ENCODE data around the gene PKN3.
A peak's percentile ranks its signal among the peaks of the same experiment; 100 is the strongest.

PKN3 gene

GRCh38 chr9:128715436-128715750, 13.1 kb downstream of the PKN3 start:
- DNase-seq (ENCODE audit: low read depth in 1 of 2, low spot score in 1 of 2): no peak

GRCh38 chr9:128716581-128717254, 14.4 kb downstream of the PKN3 start:
- no peak for DNase-seq (ENCODE audit: low read depth in 1 of 2, low spot score in 1 of 2)

- no peak for DNase-seq (ENCODE audit: low read depth in 1 of 2, low spot score in 1 of 2)
These were observed 15.7 kb downstream of the PKN3 start for GRCh38 chr9:128718047-128718446.

GRCh38 chr9:128718475-128718874, 16.2 kb downstream of the PKN3 start:
- DNase-seq (ENCODE audit: low read depth in 1 of 2, low spot score in 1 of 2): no peak

GRCh38 chr9:128719919-128720605, 17.8 kb downstream of the PKN3 start:
- DNase-seq (ENCODE audit: low read depth in 1 of 2, low spot score in 1 of 2): no peak

- DNase-seq (ENCODE audit: low read depth in 1 of 2, low spot score in 1 of 2): no peak
These were observed 18.7 kb downstream of the PKN3 start for GRCh38 chr9:128720841-128721486.

- no peak for DNase-seq (ENCODE audit: low read depth in 1 of 2, low spot score in 1 of 2)
These were observed 19.2 kb downstream of the PKN3 start for GRCh38 chr9:128721487-128722010.

- no peak for DNase-seq (ENCODE audit: low read depth in 1 of 2, low spot score in 1 of 2)
These were observed 20.4 kb downstream of the PKN3 start for GRCh38 chr9:128722380-128723351.

GRCh38 chr9:128723352-128723865, 21.1 kb downstream of the PKN3 start:
- DNase-seq (ENCODE audit: low read depth in 1 of 2, low spot score in 1 of 2): no peak

- DNase-seq (ENCODE audit: low read depth in 1 of 2, low spot score in 1 of 2): peak; percentile 96 to 98
These were observed 21.8 kb downstream of the PKN3 start, which contains the start of gene ZDHHC12 for GRCh38 chr9:128723866-128724743. Gene ZDHHC12 (minus strand): TSS chr9:128724127. CDS start chr9:128724093, 34 bp downstream.

- DNase-seq (ENCODE audit: low read depth in 1 of 2, low spot score in 1 of 2): no peak
These were observed 22.5 kb downstream of the PKN3 start for GRCh38 chr9:128724744-128725211.

GRCh38 chr9:128727640-128728248, 25.4 kb downstream of the PKN3 start:
- DNase-seq (ENCODE audit: low read depth in 1 of 2, low spot score in 1 of 2): no peak

- DNase-seq (ENCODE audit: low read depth in 1 of 2, low spot score in 1 of 2): no peak
These were observed 26.0 kb downstream of the PKN3 start for GRCh38 chr9:128728298-128728697.

- DNase-seq (ENCODE audit: low read depth in 1 of 2, low spot score in 1 of 2): no peak
These were observed 27.0 kb downstream of the PKN3 start for GRCh38 chr9:128729302-128729701.

GRCh38 chr9:128729766-128730517, 27.6 kb downstream of the PKN3 start:
- DNase-seq (ENCODE audit: low read depth in 1 of 2, low spot score in 1 of 2): no peak

- no peak for DNase-seq (ENCODE audit: low read depth in 1 of 2, low spot score in 1 of 2)
These were observed 28.8 kb downstream of the PKN3 start for GRCh38 chr9:128731093-128731492.

- no peak for DNase-seq (ENCODE audit: low read depth in 1 of 2, low spot score in 1 of 2)
These were observed 29.4 kb downstream of the PKN3 start for GRCh38 chr9:128731691-128732090.

GRCh38 chr9:128732576-128732975, 30.3 kb downstream of the PKN3 start:
- DNase-seq (ENCODE audit: low read depth in 1 of 2, low spot score in 1 of 2): no peak
